HG03060 (cell line): ENCODE results near the gene TP53INP2.
"Not testable (repeated sequence)": the region's sequence is repeated elsewhere in the genome, so short reads cannot be mapped to it uniquely, and the experiment has no call there.

Source experiments
- ATAC-seq: cut with Tn5 transposase; IDR thresholded peaks from one replicate; pipeline ENCODE4 v1.9.1; 2021; ENCODE audit warnings: low read depth, moderate number of reproducible peaks; ENCODE audit not compliant: unreplicated experiment

Gene TP53INP2

GRCh38 chr20:34705397-34706301 is 1.5 kb downstream of the TP53INP2 start:
- ATAC-seq: no peak

- ATAC-seq: no peak
Measured at GRCh38 chr20:34706302-34706875, 2.2 kb downstream of the TP53INP2 start.

- no peak for ATAC-seq
Measured at GRCh38 chr20:34706912-34707784, 3.0 kb downstream of the TP53INP2 start.

- ATAC-seq: no peak
Measured at GRCh38 chr20:34708621-34709043, 4.5 kb downstream of the TP53INP2 start.

GRCh38 chr20:34709044-34709830 is 5.1 kb downstream of the TP53INP2 start:
- no peak for ATAC-seq

- ATAC-seq: no peak
Measured at GRCh38 chr20:34709831-34710567, 5.9 kb downstream of the TP53INP2 start.

GRCh38 chr20:34710568-34710839 is 6.4 kb downstream of the TP53INP2 start:
- no peak for ATAC-seq

- no peak for ATAC-seq
Measured at GRCh38 chr20:34710861-34711574, 6.9 kb downstream of the TP53INP2 start.

- ATAC-seq: no peak
Measured at GRCh38 chr20:34711813-34712430, 7.8 kb downstream of the TP53INP2 start.

- ATAC-seq: no peak
Measured at GRCh38 chr20:34712525-34713192, 8.5 kb downstream of the TP53INP2 start.

- ATAC-seq: no peak
Measured at GRCh38 chr20:34713194-34713943, 9.2 kb downstream of the TP53INP2 start.

- not testable (repeated sequence) for ATAC-seq
Measured at GRCh38 chr20:34713944-34714515, 9.9 kb downstream of the TP53INP2 start.

GRCh38 chr20:34715384-34715783 is 11.2 kb downstream of the TP53INP2 start:
- ATAC-seq: no peak

- no peak for ATAC-seq
Measured at GRCh38 chr20:34716921-34717229, 12.7 kb downstream of the TP53INP2 start.

GRCh38 chr20:34717230-34718095 is 13.3 kb downstream of the TP53INP2 start:
- ATAC-seq: no peak

- peak; percentile 90 for ATAC-seq
Measured at GRCh38 chr20:34719242-34720017, 15.3 kb downstream of the TP53INP2 start.
